Stimulated activated CD8-positive, alpha-beta memory T cell treated with anti-CD3 and anti-CD28 coated beads, Interleukin-4, amount 100 ng/mL, for 4 hours (primary cell): ENCODE data around the gene QSER1.

Experiments used
- DNase-seq, 2 donors: peaks; one replicate each; pipeline ENCODE4 v3.0.0-alpha.2; 2020; ENCODE audit warnings: low read depth in 2 of 2, low spot score in 1 of 2

QSER1 gene

GRCh38 chr11:32890843-32891656, 1.6 kb upstream of the QSER1 start:
- no peak for DNase-seq

GRCh38 chr11:32891657-32892354, 805 bp upstream of the QSER1 start:
- no peak for DNase-seq

- DNase-seq = peak in 1 of 2 donors; percentile 30
These were observed 407 bp downstream of the QSER1 start for GRCh38 chr11:32893093-32893342.

- no peak for DNase-seq
These were observed 935 bp downstream of the QSER1 start for GRCh38 chr11:32893343-32894148.

- DNase-seq = no peak
These were observed 1.7 kb downstream of the QSER1 start for GRCh38 chr11:32894149-32894827.

GRCh38 chr11:32894921-32895320, 2.3 kb downstream of the QSER1 start:
- DNase-seq = no peak

GRCh38 chr11:32895471-32895870, 2.9 kb downstream of the QSER1 start:
- DNase-seq = no peak

- DNase-seq = no peak
These were observed 4.5 kb downstream of the QSER1 start for GRCh38 chr11:32897103-32897502.

GRCh38 chr11:32899438-32899837, 6.8 kb downstream of the QSER1 start:
- no peak for DNase-seq

GRCh38 chr11:32902089-32902665, 9.6 kb downstream of the QSER1 start:
- no peak for DNase-seq

- no peak for DNase-seq
These were observed 12.5 kb downstream of the QSER1 start for GRCh38 chr11:32905028-32905667.

GRCh38 chr11:32908619-32909018, 16.0 kb downstream of the QSER1 start:
- no peak for DNase-seq

- no peak for DNase-seq
These were observed 18.8 kb downstream of the QSER1 start for GRCh38 chr11:32911413-32911812.

- DNase-seq = no peak
These were observed 20.8 kb downstream of the QSER1 start for GRCh38 chr11:32913445-32913844.

GRCh38 chr11:32916361-32916760, 23.8 kb downstream of the QSER1 start:
- no peak for DNase-seq

- no peak for DNase-seq
These were observed 24.4 kb downstream of the QSER1 start for GRCh38 chr11:32916994-32917393.

- DNase-seq = no peak
These were observed 25.8 kb downstream of the QSER1 start for GRCh38 chr11:32918427-32918826.

GRCh38 chr11:32919338-32919737, 26.7 kb downstream of the QSER1 start:
- no peak for DNase-seq

GRCh38 chr11:32920570-32920969, 28.0 kb downstream of the QSER1 start:
- DNase-seq = no peak

GRCh38 chr11:32921204-32921603, 28.6 kb downstream of the QSER1 start:
- DNase-seq = no peak

GRCh38 chr11:32931606-32932005, 39.0 kb downstream of the QSER1 start:
- DNase-seq = no peak
